Measurements from ENCODE around the gene ADGRB2.

DNA sequence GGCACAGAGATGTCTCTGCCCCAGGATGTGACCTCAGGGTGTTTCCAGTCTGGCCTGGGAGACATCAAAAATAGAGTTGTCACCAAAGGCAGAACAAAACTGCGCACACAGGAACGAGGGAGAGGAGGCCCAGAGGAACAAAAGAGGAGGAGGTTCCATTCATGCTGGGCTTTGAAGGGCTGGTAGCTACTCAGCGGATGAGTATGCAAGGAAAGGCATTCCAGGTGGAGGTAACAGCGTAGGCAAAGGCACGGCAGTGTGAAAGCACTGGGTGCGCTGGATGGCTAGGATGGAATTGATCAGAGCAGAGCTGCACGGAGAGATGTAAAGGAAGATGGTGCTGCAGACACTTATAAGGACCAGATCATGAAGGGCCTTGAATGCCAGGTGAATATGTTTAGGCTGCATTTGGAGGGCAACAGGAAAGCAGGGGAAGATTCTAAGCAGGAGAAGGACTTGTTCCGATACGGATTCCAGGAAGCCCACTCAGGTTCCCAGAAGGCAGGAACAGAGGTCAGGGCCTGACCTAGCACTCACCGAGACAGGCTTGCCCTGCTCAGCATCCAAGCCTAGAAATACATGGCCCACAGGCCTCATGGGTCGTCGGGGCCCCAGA lies 66.7 kb downstream of the ADGRB2 start:
- TF ChIP-seq, protein P1, sequence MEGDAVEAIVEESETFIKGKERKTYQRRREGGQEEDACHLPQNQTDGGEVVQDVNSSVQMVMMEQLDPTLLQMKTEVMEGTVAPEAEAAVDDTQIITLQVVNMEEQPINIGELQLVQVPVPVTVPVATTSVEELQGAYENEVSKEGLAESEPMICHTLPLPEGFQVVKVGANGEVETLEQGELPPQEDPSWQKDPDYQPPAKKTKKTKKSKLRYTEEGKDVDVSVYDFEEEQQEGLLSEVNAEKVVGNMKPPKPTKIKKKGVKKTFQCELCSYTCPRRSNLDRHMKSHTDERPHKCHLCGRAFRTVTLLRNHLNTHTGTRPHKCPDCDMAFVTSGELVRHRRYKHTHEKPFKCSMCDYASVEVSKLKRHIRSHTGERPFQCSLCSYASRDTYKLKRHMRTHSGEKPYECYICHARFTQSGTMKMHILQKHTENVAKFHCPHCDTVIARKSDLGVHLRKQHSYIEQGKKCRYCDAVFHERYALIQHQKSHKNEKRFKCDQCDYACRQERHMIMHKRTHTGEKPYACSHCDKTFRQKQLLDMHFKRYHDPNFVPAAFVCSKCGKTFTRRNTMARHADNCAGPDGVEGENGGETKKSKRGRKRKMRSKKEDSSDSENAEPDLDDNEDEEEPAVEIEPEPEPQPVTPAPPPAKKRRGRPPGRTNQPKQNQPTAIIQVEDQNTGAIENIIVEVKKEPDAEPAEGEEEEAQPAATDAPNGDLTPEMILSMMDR (IDR thresholded peaks at IDR 0.05; ENCODE audit: low read length), result no peak
- no peak for TF ChIP-seq EZH2phosphoT487 (IDR thresholded peaks at IDR 0.05; ENCODE audit: low read length)

Data from MM.1S (cell line).